ENCODE data around the gene ZNF621. TPM values are rescaled to one million over a fixed set of nuclear protein-coding genes. Genes with fewer than 3 reads are reported as not detected.
A peak's percentile ranks its signal among the peaks of the same experiment; 100 is the strongest.

The ZNF621 gene
- total RNA-seq, 2 donors from 2014 or later = 6.6 to 7.0 TPM

GRCh38 chr3:40494698-40495097, 30.1 kb upstream of the ZNF621 start:
- no peak for TF ChIP-seq CTCF (IDR thresholded peaks at IDR 0.05)
- H3K4me1 ChIP-seq = no peaks in the 10 kb centered on the region
- H3K36me3 ChIP-seq = no peaks in the 10 kb centered on the region
- H3K27me3 ChIP-seq = no peaks in the 10 kb centered on the region
- DNase-seq (ENCODE audit: low spot score) = no peak
- no peak overlapping the region for H3K4me3 ChIP-seq
- H3K9me3 ChIP-seq = no peaks in the 10 kb centered on the region
- H3K27ac ChIP-seq = no peak overlapping the region

DNA sequence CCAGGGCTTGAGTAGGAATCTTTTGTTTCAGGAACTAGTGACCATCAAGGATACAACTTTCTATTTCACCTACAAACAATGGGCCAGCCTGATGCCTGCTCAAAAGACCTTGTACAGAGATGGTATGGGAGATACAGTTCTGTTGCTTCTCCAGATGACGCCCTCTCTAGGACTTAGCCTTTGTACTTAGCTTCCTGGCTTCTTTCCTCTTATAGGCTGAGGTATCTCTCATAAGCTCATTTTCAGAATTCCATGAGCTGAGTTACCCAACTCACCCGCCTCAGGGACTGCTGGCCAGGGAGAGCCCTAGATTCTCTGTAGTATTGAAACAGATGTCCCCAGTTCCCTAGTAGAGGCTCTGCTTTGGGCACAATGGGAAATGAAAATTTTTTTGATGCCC, 27.5 kb upstream of the ZNF621 start:
- DNase-seq (ENCODE audit: low spot score) = no peak
- no peaks in the 10 kb centered on the region for H3K9me3 ChIP-seq
- H3K4me3 ChIP-seq = no peak overlapping the region
- H3K36me3 ChIP-seq = no peaks in the 10 kb centered on the region
- TF ChIP-seq CTCF (IDR thresholded peaks at IDR 0.05) = no peak
- H3K27me3 ChIP-seq = no peaks in the 10 kb centered on the region
- H3K27ac ChIP-seq = no peak overlapping the region
- H3K4me1 ChIP-seq = no peaks in the 10 kb centered on the region

DNA sequence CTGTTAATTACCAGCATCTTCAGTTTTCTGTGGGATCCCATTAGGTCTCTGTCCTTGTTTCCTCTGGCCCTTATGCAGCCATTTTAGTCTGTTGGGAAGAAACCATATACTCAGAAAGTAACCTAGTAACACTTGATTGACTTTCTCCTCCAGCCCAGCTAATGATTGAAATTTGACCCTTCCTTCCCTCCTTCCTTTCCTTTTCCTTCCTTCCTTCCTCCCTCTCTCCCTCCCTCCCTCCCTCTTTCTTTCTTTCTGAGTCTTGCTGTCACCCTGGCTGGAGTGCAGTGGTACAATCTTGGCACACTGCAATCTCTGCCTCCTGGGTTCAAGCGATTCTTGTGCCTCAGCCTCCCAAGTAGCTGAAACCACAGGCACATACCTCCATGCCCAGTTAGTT, 24.8 kb upstream of the ZNF621 start:
- no peaks in the 10 kb centered on the region for H3K27me3 ChIP-seq
- TF ChIP-seq CTCF (IDR thresholded peaks at IDR 0.05) = no peak

GRCh38 chr3:40502034-40502433, 22.7 kb upstream of the ZNF621 start:
- no peak overlapping the region for H3K27ac ChIP-seq
- no peaks in the 10 kb centered on the region for H3K27me3 ChIP-seq
- H3K9me3 ChIP-seq = no peaks in the 10 kb centered on the region
- no peaks in the 10 kb centered on the region for H3K36me3 ChIP-seq
- no peak for DNase-seq (ENCODE audit: low spot score)
- no peak overlapping the region for H3K4me3 ChIP-seq
- peaks cover 0 to 22% of the 10 kb centered on the region in 2 donors for H3K4me1 ChIP-seq
- no peak for TF ChIP-seq CTCF (IDR thresholded peaks at IDR 0.05)

More for the DNA sequence above, 24.8 kb upstream of the ZNF621 start:
- peaks cover 0 to 8% of the 10 kb centered on the region in 2 donors for H3K4me1 ChIP-seq
- H3K4me3 ChIP-seq = no peak overlapping the region
- H3K9me3 ChIP-seq = no peaks in the 10 kb centered on the region
- DNase-seq (ENCODE audit: low spot score) = no peak
- no peak overlapping the region for H3K27ac ChIP-seq
- no peaks in the 10 kb centered on the region for H3K36me3 ChIP-seq

DNA sequence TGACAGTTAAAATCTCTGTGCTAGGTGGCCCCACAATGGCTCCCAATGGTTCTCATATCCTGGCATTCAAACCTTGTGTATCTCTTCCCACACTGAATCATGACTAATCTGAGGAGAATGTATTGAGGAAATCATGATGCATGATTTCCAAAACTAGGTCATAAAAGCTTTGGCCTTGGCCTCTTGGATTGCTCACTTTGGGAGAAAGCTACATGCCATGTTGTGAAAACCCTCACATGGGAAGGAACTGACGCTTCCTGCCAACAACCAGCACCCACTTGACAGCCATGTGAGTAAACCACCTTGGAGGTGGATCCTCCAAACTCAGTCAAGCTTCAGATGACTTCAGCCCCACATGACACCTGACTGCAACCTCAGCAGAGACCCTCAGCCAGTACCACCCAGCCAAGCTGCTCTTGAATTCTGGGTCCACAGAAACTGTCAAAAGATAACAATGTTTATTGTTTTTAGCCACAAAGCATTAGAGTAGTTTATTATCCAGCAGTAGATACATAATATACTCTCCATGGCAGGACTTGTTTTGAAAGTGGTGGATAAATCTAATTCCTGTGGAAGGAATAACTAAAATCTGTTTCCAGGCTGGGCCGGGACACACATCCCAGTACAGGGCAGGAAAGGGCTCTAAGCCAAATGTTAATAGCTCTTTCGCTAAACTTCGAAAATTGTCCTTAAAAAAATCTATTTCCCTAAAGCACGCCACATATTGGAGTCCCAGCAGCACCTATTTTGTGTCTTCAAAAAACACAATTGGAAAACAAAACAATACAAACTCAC, 19.9 kb upstream of the ZNF621 start:
- H3K4me1 ChIP-seq = peaks cover 0 to 22% of the 10 kb centered on the region in 2 donors

More for the DNA sequence above, 19.9 kb upstream of the ZNF621 start:
- DNase-seq (ENCODE audit: low spot score) = peak; percentile 63
- Histone ChIP-seq H3K27ac (peak overlapping the region; percentile 85 to 88), H3K36me3 (peaks cover 3% of the 10 kb centered on the region), H3K4me3 (peak overlapping the region in 1 of 2 donors; percentile 73), H3K27me3 (no peaks in the 10 kb centered on the region), H3K9me3 (no peaks in the 10 kb centered on the region)
- no peak for TF ChIP-seq CTCF (IDR thresholded peaks at IDR 0.05)

Data from right atrium auricular region (tissue), 2 donors.